Prostate gland (tissue), 2 donors: ENCODE data around the gene TTLL6. TPM values are rescaled to one million over a fixed set of nuclear protein-coding genes. Genes with fewer than 3 reads are reported as not detected.
"Not testable (repeated sequence)": the region's sequence is repeated elsewhere in the genome, so short reads cannot be mapped to it uniquely, and the experiment has no call there.

Source experiments
- DNase-seq: peaks from one replicate; pipeline ENCODE4 v3.0.0-alpha.2; 2019; ENCODE audit warnings: low spot score
- H3K27ac ChIP-seq, 2 donors: fragments of 200-600 bp; sonication (generic); 2 replicates each; pipeline ENCODE4 v1.5.1; 2017 to 2019
- H3K27me3 ChIP-seq: fragments of 200-600 bp; sonication (generic); replicated peaks from 2 replicates; pipeline ENCODE4 v1.5.1; 2019; ENCODE audit not compliant: insufficient read depth
- H3K36me3 ChIP-seq, 2 donors: fragments of 200-600 bp; sonication (generic); 1 replicate in 1 of 2; 2 replicates in 1 of 2; pipeline versions ENCODE4 v1.5.1 to v1.8.1; 2017 to 2019
- H3K4me1 ChIP-seq: fragments of 200-600 bp; sonication (generic); replicated peaks from 2 replicates; pipeline ENCODE4 v1.5.1; 2019
- H3K4me3 ChIP-seq, 2 donors: fragments of 200-600 bp; sonication (generic); 2 replicates each; pipeline ENCODE4 v1.5.1; 2017 to 2019
- H3K9me3 ChIP-seq: fragments of 200-600 bp; sonication (generic); 2 replicates; pipeline ENCODE4 v1.5.1; 2017
- POLR2A ChIP-seq: fragments of 450-650 bp; IDR thresholded peaks from one replicate; pipeline ENCODE4 v1.6.1; 2016; ENCODE audit warnings: antibody characterized with exemption, mild to moderate bottlenecking
- POLR2AphosphoS5 ChIP-seq: sonication (generic); formaldehyde crosslinking; IDR thresholded peaks from one replicate; pipeline ENCODE4 v1.6.1; 2017; ENCODE audit warnings: antibody characterized with exemption
- WGBS: methylation state at CpG from one replicate; pipeline ENCODE4 v1.1.5; 2018; 5-methylcytosine and 5-hydroxymethylcytosine counted together
- intact Hi-C: fragments of 100-400 bp; cut with DNase I; formaldehyde crosslinking; loops from one replicate; pipeline ENCODE4 v1.14.2; 2022
- total RNA-seq, 2 donors: library from RNA; depleted of rRNA; stranded (reverse); fragments of >200 nt; gene quantifications; one replicate each; pipeline ENCODE4 v1.1.0, GENCODE V29; 2016
- TF ChIP-seq, protein P1 (sequence below), 4 experiments: fragments of 200-600 bp in 2 of 4; fragments of 450-650 bp in 2 of 4; sonication (generic) in 2 of 4; IDR thresholded peaks; 1 replicate in 3 of 4; 2 replicates in 1 of 4; pipeline ENCODE4 v1.5.1; 2016 to 2019; ENCODE audit warnings: antibody characterized with exemption in 4 of 4, mild to moderate bottlenecking in 2 of 4, moderate library complexity in 2 of 4

The TTLL6 gene
- total RNA-seq, 2 donors from 2014 or later, result 0.23 to 4.0 TPM

GRCh38 chr17:48841395-48841831 lies 24.4 kb upstream of the TTLL6 start:
- intact Hi-C loops, result no loop called here
- peak overlapping the region; percentile 1 to 4 for H3K4me3 ChIP-seq

DNA sequence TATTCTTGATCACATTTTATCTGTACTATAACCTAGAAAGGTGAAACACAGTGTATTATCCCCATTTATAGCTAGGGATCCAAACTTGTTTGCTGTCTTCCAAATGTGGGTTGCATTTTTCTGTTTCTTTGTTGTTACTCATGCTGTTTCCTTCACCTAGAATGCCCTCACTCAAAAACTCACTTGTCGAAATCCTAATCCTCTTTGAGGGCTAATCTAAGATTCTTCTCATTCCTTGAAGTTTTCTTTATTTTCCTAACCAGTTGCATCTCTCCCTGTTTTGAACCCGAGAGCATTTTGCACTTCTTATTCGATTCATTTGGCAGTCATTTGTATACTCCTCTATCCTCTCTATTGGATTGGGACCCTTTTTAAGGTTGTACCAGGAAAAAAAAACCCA lies 23.4 kb upstream of the TTLL6 start:
- intact Hi-C loops, result no loop called here
- no peak overlapping the region for H3K4me3 ChIP-seq

More at GRCh38 chr17:48841395-48841831, 24.4 kb upstream of the TTLL6 start:
- TF ChIP-seq, protein P1, sequence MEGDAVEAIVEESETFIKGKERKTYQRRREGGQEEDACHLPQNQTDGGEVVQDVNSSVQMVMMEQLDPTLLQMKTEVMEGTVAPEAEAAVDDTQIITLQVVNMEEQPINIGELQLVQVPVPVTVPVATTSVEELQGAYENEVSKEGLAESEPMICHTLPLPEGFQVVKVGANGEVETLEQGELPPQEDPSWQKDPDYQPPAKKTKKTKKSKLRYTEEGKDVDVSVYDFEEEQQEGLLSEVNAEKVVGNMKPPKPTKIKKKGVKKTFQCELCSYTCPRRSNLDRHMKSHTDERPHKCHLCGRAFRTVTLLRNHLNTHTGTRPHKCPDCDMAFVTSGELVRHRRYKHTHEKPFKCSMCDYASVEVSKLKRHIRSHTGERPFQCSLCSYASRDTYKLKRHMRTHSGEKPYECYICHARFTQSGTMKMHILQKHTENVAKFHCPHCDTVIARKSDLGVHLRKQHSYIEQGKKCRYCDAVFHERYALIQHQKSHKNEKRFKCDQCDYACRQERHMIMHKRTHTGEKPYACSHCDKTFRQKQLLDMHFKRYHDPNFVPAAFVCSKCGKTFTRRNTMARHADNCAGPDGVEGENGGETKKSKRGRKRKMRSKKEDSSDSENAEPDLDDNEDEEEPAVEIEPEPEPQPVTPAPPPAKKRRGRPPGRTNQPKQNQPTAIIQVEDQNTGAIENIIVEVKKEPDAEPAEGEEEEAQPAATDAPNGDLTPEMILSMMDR (IDR thresholded peaks at IDR 0.05), result no peak
- TF ChIP-seq POLR2AphosphoS5, result peak; percentile 94
- Histone ChIP-seq H3K36me3 (no peaks in the 10 kb centered on the region), H3K4me1 (no peaks in the 10 kb centered on the region), H3K27me3 (no peaks in the 10 kb centered on the region), H3K27ac (peak overlapping the region; percentile 85), H3K9me3 (no peaks in the 10 kb centered on the region)
- peak; percentile 54 for DNase-seq
- 13% methylated on average over 3 of the region's 3 CpGs for WGBS

GRCh38 chr17:48837458-48837857 lies 20.4 kb upstream of the TTLL6 start:
- H3K36me3 ChIP-seq, H3K9me3 ChIP-seq, H3K4me1 ChIP-seq, intact Hi-C loops, DNase-seq, H3K4me3 ChIP-seq, H3K27me3 ChIP-seq: not testable (repeated sequence)
- peak overlapping the region in 1 of 2 donors; percentile 1 for H3K27ac ChIP-seq
- WGBS, result 89% methylated on average over 4 of the region's 4 CpGs

More for the DNA sequence above, 23.4 kb upstream of the TTLL6 start:
- Histone ChIP-seq H3K9me3 (no peaks in the 10 kb centered on the region), H3K36me3 (no peaks in the 10 kb centered on the region), H3K27me3 (no peaks in the 10 kb centered on the region), H3K27ac (peak overlapping the region; percentile 85), H3K4me1 (no peaks in the 10 kb centered on the region)
- no peak for DNase-seq
- no peak for TF ChIP-seq POLR2AphosphoS5
- TF ChIP-seq, protein P1 (IDR thresholded peaks at IDR 0.05), result no peak
- TF ChIP-seq POLR2A, result no peak
- 47% methylated on average over 3 of the region's 3 CpGs for WGBS

DNA sequence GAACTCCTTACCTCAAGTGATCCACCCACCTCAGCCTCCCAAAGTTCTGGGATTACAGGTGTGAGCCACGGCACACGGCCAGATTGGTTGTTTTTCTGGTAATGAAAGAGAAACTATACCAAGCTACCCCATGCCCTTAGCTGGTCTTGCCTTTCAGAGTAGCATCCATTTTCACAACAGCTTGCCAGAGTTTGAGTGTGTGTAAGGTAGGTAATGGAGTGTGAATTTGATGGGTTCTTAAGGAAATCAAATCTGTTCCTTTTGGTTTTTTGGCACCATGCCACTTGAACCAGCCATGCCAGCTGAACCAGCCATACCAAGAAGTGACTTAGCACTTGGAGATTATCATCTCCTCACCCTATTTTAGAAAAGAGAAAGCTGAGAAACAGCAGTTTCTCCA lies 18.9 kb upstream of the TTLL6 start:
- 89% methylated on average over 2 of the region's 2 CpGs for WGBS
- Histone ChIP-seq H3K4me1 (no peaks in the 10 kb centered on the region), H3K27ac (no peak overlapping the region)

GRCh38 chr17:48834973-48835372 lies 17.9 kb upstream of the TTLL6 start:
- Histone ChIP-seq H3K27ac (no peak overlapping the region), H3K36me3 (no peaks in the 10 kb centered on the region), H3K4me3 (no peak overlapping the region), H3K4me1 (no peaks in the 10 kb centered on the region), H3K9me3 (no peaks in the 10 kb centered on the region), H3K27me3 (no peaks in the 10 kb centered on the region)
- TF ChIP-seq POLR2A (no peak), POLR2AphosphoS5 (no peak)
- TF ChIP-seq, protein P1 (IDR thresholded peaks at IDR 0.05), result no peak
- no peak for DNase-seq
- intact Hi-C loops, result no loop called here
- WGBS, result 67% methylated on average over 2 of the region's 2 CpGs

More for the DNA sequence above, 18.9 kb upstream of the TTLL6 start:
- Histone ChIP-seq H3K4me3 (no peak overlapping the region), H3K36me3 (no peaks in the 10 kb centered on the region), H3K9me3 (no peaks in the 10 kb centered on the region), H3K27me3 (no peaks in the 10 kb centered on the region)
- intact Hi-C loops, result no loop called here
- TF ChIP-seq POLR2A (no peak), POLR2AphosphoS5 (peak; percentile 69)
- TF ChIP-seq, protein P1 (IDR thresholded peaks at IDR 0.05), result no peak
- peak; percentile 42 for DNase-seq
